ENCODE data around the gene SPEG. TPM values are rescaled to one million over a fixed set of nuclear protein-coding genes. Genes with fewer than 3 reads are reported as not detected.

Gene SPEG
- total and polyA plus RNA-seq, 2 donors (not counting 3 experiments of a cell fraction or from before 2014, with no cell fraction given), result 0.84 to 3.5 TPM

DNA sequence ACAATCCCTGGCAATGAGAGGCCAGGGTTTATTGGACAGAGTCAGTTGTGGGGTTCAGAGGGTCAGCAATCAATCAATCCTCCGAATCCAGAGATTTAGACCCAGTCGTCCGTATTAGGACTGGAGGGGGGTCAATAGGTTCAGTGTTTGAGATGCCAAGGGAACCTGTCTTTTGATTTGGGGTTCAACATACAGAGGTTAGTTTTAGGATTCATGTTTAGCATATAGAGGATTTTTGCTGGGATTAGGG, 64.3 kb downstream of the SPEG start:
- ChIA-PET POLR2A (interaction anchor here (1.2 to 2.6 kb wide), 5 partner anchors 9 to 95 kb away, joined by 3 to 20 read pairs (median 5); no protein-coding TSS in a partner anchor), CTCF (interaction anchor here (0.6 to 19.9 kb wide), 10 partner anchors 9 to 111 kb away, joined by 3 to 731 read pairs (median 8); partner anchors contain the start of genes CHPF, DNPEP and TMEM198)
- Histone ChIP-seq H3K9me3 (replicated peaks; ENCODE audit: control insufficient read depth, insufficient read depth, low read length) (no peaks in the 10 kb centered on the region), H3K4me1 (ENCODE audit: control insufficient read depth, extremely low read depth, insufficient read depth, low read length) (peaks cover 12% of the 10 kb centered on the region), H2AFZ (ENCODE audit: low read depth, low read length) (peak overlapping the region; percentile 73), H4K20me1 (replicated peaks; ENCODE audit: control insufficient read depth, extremely low read depth, insufficient read depth, low read length) (no peaks in the 10 kb centered on the region), H3K4me2 (ENCODE audit: insufficient read depth, low read length) (peak overlapping the region; percentile 82), H3K36me3 (ENCODE audit: control insufficient read depth in 2 of 2, extremely low read depth in 1 of 2, insufficient read depth in 2 of 2, low read length in 2 of 2) (peaks cover 0 to 7% of the 10 kb centered on the region in 2 experiments), H3K4me3 (replicated peaks in 1 of 3; ENCODE audit: insufficient read depth in 1 of 3, low read depth in 1 of 3, low read length in 3 of 3) (peak overlapping the region; percentile 72 to 87 (median 76)), H3K9ac (replicated peaks; ENCODE audit: extremely low read depth, insufficient read depth, low read length) (peak overlapping the region; percentile 97), H3K9me1 (replicated peaks; ENCODE audit: control insufficient read depth, extremely low read depth, insufficient read depth, low read length) (no peaks in the 10 kb centered on the region), H3K79me2 (ENCODE audit: control insufficient read depth, insufficient read depth, low read length) (no peaks in the 10 kb centered on the region), H3K27me3 (ENCODE audit: control insufficient read depth in 2 of 2, insufficient read depth in 2 of 2, low read length in 2 of 2) (peaks cover 29 to 34% of the 10 kb centered on the region in 2 experiments), H3K27ac (ENCODE audit: insufficient read depth, low read depth, low read length) (peak overlapping the region; percentile 66)
- FAIRE-seq, result no peak
- dilution Hi-C loops (cut with MboI; ENCODE audit: extremely low pct_ligation_motif_present, low sequenced_read_pairs), result no loop called here
- DNase-seq (ENCODE audit: low read depth, low spot score), result no peak
- no TSS peak for BruUV-seq (replicated peaks)
- intact Hi-C loops (cut with micrococcal nuclease), result no loop called here
- TF ChIP-seq, protein P1, sequence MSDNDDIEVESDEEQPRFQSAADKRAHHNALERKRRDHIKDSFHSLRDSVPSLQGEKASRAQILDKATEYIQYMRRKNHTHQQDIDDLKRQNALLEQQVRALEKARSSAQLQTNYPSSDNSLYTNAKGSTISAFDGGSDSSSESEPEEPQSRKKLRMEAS (IDR thresholded peaks at IDR 0.05; ENCODE audit: insufficient read depth, insufficient read length), result no peak
- TF ChIP-seq GATA2 (IDR thresholded peaks at IDR 0.05; ENCODE audit: insufficient read depth, insufficient read length, low read depth, low read length) (no peak), POLR2AphosphoS5 (IDR thresholded peaks at IDR 0.05; ENCODE audit: insufficient read depth, low read depth, low read length) (no peak), FOS (IDR thresholded peaks at IDR 0.05; ENCODE audit: borderline replicate concordance, insufficient read depth, low read length) (no peak), POLR2A (IDR thresholded peaks at IDR 0.05; ENCODE audit: low read depth, low read length) (no peak), JUN (IDR thresholded peaks at IDR 0.05; ENCODE audit: borderline replicate concordance, insufficient read depth, insufficient read length, low read depth) (no peak), MYC (IDR thresholded peaks at IDR 0.05; ENCODE audit: low read depth, low read length) (no peak), EZH2 (IDR thresholded peaks at IDR 0.05; ENCODE audit: borderline replicate concordance, low read depth, low read length, severe bottlenecking) (no peak)
- TF ChIP-seq, protein P2, sequence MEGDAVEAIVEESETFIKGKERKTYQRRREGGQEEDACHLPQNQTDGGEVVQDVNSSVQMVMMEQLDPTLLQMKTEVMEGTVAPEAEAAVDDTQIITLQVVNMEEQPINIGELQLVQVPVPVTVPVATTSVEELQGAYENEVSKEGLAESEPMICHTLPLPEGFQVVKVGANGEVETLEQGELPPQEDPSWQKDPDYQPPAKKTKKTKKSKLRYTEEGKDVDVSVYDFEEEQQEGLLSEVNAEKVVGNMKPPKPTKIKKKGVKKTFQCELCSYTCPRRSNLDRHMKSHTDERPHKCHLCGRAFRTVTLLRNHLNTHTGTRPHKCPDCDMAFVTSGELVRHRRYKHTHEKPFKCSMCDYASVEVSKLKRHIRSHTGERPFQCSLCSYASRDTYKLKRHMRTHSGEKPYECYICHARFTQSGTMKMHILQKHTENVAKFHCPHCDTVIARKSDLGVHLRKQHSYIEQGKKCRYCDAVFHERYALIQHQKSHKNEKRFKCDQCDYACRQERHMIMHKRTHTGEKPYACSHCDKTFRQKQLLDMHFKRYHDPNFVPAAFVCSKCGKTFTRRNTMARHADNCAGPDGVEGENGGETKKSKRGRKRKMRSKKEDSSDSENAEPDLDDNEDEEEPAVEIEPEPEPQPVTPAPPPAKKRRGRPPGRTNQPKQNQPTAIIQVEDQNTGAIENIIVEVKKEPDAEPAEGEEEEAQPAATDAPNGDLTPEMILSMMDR (IDR thresholded peaks at IDR 0.05; ENCODE audit: extremely low read depth in 1 of 2, insufficient read depth in 1 of 2, low read depth in 1 of 2, low read length in 2 of 2), result no peak
